HG03558 (cell line): ENCODE data around the gene SLC25A21.
"Not testable (repeated sequence)": the region's sequence is repeated elsewhere in the genome, so short reads cannot be mapped to it uniquely, and the experiment has no call there.

Source experiments
- ATAC-seq: cut with Tn5 transposase; IDR thresholded peaks from one replicate; pipeline ENCODE4 v1.9.1; 2021; ENCODE audit warnings: moderate number of reproducible peaks; ENCODE audit not compliant: unreplicated experiment; ENCODE audit errors: extremely low read depth

The SLC25A21 gene

DNA sequence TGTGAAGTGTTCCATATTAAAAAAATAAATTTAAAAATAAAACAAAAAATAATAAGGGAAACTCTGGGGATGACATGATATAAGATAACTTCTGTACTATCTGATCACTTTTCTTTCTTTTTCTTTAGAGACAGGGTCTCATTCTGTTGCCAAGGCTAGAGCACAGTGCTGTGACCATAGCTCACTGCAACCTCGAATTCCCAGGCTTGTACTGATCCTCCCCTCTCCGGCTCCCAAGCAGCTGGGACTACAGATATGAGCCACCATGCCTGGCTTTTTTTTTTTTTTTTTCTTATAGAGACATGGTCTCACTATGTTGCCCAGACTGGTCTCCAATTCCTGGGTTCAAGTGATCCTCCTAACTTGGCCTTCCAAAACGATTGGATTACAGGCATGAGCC lies 14.9 kb upstream of the SLC25A21 start:
- ATAC-seq, result no peak

DNA sequence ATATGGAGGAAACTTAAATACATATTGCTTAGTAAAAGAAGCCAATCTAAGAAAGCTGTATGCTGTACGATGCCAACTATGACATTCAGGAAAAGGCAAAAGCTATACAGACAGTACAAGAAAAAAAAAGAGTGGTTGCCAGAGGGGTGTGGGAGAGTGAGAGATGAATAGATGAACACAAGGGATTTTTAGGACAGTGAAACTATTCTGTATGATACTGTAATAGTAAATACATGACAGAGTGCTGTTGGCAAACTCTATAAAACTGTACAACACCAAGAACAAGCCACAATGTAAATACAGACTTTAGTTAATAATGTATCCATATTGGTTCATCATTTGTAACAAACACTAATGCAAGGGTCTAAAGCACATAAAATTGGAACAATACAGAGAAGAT lies 14.5 kb upstream of the SLC25A21 start:
- no peak for ATAC-seq

DNA sequence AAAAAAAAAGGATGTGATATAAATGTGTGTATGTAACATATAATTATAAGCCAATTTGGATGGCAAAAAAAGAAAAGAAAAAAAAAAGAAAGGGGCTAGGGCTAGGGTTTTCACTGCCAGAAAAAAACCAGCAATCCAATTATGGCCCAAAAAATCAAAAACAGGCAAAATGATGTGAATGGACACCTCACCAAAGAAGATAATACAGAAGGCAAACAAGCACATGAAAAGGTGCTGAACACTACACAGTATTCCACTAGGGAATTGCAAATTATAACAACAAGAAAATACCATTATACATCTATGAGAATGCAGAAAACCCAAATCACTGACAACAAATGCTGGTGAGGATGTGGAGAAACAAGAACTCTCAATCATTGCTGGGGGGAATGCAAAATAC lies 13.3 kb upstream of the SLC25A21 start:
- ATAC-seq, result no peak

DNA sequence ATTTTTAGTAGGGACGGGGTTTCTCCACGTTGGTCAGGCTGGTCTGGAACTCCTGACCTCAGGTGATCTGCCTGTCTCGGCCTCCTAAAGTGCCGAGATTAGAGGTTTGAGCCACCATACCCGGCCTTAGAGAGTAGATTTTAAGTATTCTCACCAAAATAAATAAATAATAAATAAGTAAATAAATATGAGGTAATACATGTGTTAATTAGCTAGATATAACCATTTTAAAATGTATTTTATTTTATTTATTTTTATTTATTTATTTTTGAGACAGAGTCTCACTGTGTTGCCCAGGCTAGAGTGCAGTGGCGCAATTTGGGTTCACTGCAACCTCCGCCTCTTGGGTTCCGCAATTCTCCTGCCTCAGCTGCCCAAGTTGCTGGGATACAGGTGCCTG lies 12.1 kb upstream of the SLC25A21 start:
- ATAC-seq, result not testable (repeated sequence)

DNA sequence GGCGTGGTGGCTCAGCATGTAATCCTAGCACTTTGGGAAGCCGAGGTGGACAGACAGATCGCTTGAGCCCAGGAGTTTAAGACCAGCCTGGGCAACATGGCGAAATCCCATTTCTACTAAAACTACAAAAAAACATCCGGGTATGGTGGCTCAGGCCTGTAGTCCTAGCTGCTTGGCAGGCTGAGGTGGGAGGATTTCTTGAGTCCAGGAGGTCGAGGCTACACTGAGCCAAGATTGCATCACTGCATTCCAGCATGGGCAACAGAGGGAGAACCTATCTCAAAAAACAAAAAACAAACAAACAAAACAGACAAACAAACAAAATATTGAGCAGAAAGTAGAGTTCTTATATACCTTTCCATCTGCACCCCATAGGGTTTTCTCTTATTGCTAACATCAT lies 9.0 kb upstream of the SLC25A21 start:
- no peak for ATAC-seq

DNA sequence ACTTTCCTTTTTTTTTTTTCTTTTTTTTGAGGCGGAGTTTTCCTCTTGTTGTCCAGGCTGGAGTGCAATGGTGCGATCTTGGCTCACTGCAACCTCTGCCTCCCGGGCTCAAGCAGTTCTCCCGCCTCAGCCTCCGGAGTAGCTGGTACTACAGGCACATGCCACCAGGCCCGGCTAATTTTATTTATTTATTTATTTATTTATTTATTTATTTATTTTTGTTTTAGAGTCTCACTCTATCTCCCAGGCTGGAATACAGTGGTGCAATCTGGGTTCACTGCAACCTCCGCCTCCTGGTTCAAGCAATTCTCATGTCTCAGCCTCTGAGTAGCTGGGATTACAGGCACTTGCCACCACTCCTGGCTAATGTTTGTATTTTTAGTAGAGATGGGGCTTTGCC lies 8.5 kb upstream of the SLC25A21 start:
- not testable (repeated sequence) for ATAC-seq

DNA sequence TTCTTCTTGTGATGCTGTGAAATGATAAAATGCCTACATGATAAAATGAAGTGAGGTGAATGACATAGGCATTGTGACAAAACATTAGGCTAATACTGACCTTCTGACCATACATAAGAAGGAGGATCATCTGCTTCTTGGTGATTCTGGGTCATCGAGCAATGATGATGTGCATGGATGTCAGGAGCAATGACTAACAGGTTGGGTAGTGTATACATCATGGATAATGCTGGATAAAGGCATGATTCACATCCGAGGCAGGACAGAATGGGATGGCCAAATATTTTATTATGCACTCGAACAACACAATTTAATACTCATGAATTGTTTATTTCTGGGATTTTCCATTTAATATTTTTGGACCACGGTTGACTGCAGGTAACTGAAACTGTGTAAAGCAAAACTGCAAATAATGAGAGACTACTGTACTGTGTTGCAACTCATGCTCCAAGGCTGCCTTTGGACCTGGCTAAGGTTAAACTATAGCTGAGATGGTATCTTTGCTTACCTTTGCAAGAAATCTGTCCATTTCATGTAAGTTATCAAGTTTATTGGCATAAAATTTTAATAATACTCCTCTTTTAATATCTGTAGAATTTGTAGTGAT lies 7.6 kb upstream of the SLC25A21 start:
- no peak for ATAC-seq

DNA sequence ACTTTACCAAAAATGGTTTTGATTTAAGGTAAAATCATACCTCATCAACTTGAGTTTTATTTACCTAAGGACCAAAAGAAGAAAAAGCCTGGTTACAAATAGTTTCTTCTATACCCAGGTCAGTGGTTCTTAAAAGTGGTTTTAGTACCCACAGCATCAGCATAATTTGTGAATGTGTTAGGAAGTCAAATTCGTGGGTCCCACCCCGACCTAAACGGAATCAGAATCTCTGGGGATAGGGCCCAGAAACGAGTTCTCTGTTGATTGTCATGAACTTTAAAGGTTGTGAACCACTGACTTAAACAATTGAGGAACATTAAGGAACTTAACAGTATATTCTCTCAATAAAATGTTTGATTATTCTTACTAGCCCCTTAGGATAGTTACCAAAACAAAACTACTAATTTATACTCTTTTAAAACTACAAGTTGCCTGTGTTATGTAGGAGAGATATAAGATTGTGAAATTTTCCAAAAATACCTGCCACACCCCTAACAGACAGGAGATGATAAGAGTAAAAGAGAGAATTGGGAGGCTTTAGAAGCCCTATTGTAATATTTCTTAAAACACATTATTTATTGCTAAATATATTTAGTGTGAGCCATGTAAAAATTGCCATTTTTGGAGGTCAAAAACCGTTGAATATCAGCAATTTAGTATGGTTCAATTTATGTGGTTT lies 669 bp upstream of the SLC25A21 start:
- no peak for ATAC-seq

DNA sequence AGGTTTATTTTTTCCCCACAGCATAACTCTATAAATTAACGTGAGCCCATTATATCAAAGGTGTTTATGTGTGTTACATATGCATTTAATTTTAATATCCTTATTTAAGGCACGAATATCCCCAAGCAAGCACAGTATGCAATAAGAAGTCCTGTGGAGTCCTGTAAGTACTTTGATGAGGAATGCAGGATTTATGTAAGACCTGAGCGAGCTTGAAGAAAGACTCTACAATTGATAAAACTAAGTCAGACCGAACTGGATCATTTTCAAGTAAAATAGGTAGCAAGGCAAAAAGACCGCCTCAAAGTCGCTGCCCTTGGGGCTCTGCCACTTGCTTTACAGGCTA lies 755 bp downstream of the SLC25A21 start:
- ATAC-seq, result no peak

DNA sequence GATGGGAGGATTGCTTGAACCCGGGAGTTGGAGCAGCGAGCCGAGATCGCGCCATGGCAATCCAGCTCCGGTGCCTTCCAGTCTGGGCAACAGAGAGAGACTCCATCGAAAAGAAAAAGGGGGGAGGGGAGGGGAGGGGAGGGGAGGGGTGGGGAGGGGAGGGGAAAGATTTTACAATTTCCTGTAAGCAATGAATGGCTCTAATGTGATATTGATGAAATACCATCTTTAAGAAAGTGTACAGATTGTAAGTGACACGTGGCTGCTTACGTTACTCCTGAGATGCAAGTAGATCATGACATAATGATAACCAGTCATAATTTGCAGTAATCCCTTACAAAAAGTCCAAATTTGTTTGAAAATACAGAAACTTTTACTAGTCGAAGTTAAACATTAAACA lies 1.4 kb downstream of the SLC25A21 start:
- no peak for ATAC-seq

DNA sequence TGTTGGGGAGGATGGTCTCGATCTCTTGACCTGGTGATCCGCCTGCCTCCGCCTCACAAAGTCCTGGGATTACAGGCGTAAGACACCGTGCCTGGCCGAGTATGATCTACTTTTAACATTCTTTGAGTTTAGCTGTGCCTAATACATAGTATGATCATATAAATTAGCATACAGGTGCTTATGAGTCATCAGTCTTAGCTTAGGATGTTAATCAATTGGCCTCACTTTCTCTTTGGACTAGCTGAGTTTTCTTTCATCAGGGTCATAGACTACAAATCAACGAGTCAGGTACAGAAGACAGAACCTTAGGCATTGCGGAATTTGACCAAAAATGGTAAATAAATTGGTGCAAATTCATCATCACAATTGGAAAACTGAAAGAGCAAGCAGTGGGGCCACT lies 2.2 kb downstream of the SLC25A21 start:
- ATAC-seq, result no peak

DNA sequence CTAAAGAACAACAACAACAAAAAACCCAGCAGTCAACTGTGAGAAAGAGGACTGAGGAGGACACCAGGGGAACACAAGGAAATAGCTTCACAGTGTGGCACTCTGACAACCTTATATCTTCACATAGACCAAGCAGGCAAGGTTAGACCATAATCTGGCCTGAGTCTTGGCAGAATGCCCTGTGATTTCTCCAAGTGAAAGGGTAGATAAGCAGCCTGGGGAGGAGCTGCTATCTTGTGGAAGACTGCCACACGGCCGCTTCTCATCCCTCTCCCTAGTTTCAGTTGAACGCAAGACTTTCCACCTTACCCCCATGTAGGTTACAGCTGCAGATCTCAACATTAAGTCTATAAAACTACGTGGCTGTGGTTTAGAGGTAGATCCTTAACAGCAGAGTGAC lies 3.7 kb downstream of the SLC25A21 start:
- ATAC-seq, result no peak

DNA sequence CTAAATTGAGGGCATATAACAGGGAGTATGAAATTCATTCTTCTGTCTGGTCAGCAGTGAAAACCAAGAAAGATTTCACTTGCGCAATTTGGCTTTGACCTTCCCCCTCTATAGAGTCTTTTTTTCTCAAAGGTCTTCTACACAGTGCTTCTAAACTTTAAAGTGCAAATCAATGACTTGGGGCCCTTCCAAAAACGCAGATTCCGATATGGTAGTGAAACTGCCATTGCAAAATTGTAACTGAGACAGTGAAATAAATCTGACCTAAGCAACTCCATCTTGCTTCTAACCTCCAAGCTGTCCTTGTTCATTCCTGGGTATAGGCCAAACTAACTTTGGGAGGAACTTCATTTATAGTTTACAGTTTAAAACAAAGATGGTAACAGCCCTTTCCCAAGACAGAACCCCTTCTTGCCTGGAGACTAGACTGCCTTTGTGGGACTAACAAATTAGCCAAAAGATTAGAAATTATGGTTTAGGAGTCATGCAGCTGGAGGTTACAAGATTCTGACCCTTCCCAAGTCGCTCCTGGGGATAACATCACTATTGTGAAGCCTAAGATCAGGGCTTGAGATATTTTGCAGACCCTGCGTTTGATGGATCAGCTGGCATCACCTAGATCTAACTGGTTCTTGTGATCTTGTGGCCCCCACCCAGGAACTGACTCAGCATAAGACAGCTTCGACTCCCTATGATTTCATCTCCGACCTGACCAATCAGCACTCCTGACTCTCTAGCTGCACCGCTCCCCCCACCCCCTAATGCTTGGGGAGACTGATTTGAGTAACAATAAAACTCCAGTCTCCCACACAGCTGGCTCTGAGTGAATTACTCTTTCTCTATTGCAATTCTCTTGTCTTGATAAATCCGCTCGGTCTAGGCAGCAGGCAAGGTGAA lies 5.0 kb downstream of the SLC25A21 start:
- ATAC-seq, result no peak

DNA sequence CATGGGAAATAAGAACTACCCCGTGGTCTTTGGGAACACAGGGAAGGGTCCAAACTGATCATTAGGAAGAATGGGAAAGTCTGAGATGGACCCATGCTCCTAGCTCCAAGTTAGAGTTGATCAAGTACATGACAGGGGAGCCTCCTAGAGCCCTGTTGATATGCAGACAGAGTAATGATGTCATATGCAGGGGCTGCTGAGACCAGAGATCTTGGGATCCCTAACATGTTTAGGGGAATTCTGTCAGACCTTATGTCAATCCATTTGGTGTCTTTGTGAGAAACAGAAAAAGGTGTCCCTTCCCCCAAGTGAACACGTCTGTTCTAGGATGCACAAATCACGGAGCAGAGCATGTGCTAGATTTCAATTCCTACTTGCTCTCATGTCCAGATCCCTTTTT lies 6.6 kb downstream of the SLC25A21 start:
- ATAC-seq, result no peak

DNA sequence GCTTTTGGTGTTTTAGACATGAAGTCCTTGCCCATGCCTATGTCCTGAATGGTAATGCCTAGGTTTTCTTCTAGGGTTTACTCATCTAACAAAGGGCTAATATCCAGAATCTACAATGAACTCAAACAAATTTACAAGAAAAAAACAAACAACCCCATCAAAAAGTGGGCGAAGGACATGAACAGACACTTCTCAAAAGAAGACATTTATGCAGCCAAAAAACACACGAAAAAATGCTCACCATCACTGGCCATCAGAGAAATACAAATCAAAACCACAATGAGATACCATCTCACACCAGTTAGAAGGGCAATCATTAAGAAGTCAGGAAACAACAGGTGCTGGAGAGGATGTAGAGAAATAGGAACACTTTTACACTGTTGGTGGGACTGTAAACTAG lies 10.1 kb downstream of the SLC25A21 start:
- not testable (repeated sequence) for ATAC-seq

DNA sequence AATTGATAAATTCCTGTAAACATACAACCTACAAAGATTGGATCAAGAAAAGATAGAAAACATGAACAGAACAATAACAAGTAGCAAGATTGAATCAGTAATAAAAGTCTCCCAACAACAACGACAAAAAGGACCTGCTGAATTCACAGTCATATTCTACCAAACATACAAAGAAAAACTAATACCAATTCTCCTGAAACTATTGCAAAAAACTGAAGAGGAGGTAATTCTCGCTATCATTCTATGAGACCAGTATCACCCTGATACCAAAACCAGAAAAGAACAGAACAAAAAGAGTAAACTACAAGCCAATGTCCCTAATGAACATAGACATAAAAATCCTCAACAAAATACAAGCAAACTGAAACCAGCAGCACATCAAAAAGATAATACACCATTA lies 14.4 kb downstream of the SLC25A21 start:
- ATAC-seq, result no peak

DNA sequence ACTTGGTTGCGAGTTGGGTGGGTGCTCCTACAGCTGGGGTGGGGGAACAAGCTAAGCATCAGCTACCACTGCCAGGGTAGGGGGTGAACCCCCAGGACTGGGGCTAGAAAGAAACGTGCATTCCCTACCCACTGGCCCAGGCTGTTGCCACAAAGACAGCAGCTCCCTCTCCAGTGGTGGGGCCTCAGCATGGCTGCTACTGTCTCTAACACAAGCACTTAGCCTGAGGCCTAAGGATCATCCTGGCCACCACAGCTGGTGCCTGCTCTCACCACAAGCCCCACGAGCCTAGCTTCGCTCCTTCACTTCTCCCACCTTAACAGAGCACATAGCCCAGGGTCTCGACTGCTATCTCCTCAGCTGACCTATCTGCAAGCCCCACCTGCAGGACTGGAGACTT lies 18.9 kb downstream of the SLC25A21 start:
- ATAC-seq, result no peak

DNA sequence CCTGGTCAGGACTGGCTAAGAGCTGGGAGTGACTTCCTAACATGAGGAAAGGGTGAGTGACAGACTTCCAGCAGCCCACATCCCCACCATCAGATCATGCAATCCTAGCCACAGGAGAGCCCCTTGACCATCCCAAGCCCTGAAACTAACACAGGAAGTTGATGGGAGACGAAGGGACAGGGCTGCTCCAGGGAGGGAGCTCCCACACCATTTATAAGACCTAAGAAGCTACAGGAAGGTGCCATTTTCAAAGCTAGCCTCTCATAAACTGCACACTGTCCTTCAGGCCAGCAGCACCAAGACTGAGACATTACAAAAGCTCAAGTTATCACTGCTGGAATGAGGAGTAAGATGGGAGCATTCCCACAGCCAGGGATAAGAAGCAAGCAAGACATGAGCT lies 19.4 kb downstream of the SLC25A21 start:
- ATAC-seq, result no peak

DNA sequence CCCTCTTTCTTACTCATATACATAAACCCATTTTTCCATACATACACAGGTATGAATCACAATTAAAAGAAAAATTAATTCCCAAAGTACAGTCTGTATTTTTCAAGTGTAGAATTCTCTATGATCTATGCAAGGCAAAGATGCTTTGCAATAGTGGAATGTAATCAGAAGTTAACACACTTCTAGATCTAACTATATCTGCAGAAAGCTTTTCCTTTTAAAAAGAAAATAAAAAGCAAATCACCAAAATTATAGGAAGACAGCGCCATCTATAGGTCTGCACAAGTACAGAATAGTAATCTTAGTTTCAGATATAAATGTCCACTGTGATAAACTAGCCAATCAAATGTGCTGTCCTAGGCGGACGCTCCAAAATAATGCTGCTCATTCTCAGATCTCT lies 22.0 kb downstream of the SLC25A21 start:
- ATAC-seq, result no peak

DNA sequence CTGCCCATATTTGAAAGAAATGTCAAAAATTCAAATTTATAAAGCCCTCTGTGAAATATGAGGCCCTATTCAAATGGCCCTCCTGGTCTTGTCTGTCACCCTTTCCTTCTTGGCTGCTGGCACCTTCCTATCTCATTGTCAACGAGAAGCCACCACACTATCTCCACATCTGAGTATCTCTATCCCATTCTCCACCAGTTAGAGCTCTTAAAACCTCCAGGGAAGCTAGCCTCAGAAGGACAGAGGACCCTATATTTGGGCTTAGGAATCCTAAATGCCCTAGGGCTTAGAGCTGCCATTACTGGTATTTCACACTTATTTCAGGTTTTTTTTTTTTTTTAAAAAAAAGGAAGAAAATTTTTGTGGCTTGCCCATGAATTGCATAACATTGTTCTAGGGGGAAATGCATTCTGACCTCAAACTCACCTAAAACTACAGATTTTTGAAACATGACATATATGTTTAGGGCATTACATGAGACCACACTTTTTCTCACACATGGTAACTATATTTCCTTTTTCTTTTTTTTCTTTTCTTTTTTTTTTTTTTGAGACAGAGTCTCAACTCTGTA lies 25.0 kb downstream of the SLC25A21 start:
- no peak for ATAC-seq

DNA sequence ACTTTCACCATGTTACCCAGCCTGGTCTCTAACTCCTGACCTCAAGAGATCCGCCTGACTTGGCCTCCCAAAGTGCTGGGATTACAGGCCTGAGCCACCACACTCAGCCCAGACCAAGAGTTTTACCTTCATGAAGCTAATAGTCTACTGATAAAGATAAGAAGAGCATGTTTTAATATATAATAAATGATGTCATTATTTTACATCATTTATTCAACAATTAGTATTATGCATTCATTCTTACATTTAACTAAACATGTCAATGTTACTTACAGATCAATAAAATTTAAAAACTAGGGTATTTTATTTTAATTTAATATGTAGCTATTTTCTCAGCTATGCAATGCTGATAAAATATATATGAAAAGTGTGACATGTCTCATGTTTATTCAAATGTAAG lies 26.0 kb downstream of the SLC25A21 start:
- ATAC-seq, result not testable (repeated sequence)
